Stimulated activated CD8-positive, alpha-beta memory T cell treated with anti-CD3 and anti-CD28 coated beads, Interleukin-15, amount 100 ng/mL, for 1 hour (primary cell): ENCODE results near the gene TNS1.

ENCODE experiments used
- DNase-seq: peaks from one replicate; pipeline ENCODE4 v3.0.0-alpha.2; 2020; ENCODE audit warnings: low read depth

Gene TNS1

GRCh38 chr2:217832115-217832514 is 170.7 kb downstream of the TNS1 start:
- DNase-seq, result no peak

- no peak for DNase-seq
Measured at GRCh38 chr2:217831306-217831705, 171.5 kb downstream of the TNS1 start.

GRCh38 chr2:217830807-217831206 is 172.0 kb downstream of the TNS1 start:
- no peak for DNase-seq

- DNase-seq, result no peak
Measured at GRCh38 chr2:217830061-217830460, 172.7 kb downstream of the TNS1 start.

- no peak for DNase-seq
Measured at GRCh38 chr2:217829420-217829819, 173.4 kb downstream of the TNS1 start.

- DNase-seq, result no peak
Measured at GRCh38 chr2:217828336-217828735, 174.5 kb downstream of the TNS1 start.

GRCh38 chr2:217827430-217828201 is 175.2 kb downstream of the TNS1 start:
- DNase-seq, result no peak

GRCh38 chr2:217826991-217827390 is 175.8 kb downstream of the TNS1 start:
- DNase-seq, result no peak

GRCh38 chr2:217826520-217826919 is 176.3 kb downstream of the TNS1 start:
- no peak for DNase-seq

GRCh38 chr2:217825469-217826235 is 177.1 kb downstream of the TNS1 start:
- DNase-seq, result no peak

- DNase-seq, result no peak
Measured at GRCh38 chr2:217824223-217824622, 178.6 kb downstream of the TNS1 start.

GRCh38 chr2:217823626-217824025 is 179.2 kb downstream of the TNS1 start:
- no peak for DNase-seq

- DNase-seq, result no peak
Measured at GRCh38 chr2:217822296-217823252, 180.2 kb downstream of the TNS1 start.

GRCh38 chr2:217821536-217822147 is 181.2 kb downstream of the TNS1 start:
- no peak for DNase-seq

- DNase-seq, result no peak
Measured at GRCh38 chr2:217820904-217821303, 181.9 kb downstream of the TNS1 start.

GRCh38 chr2:217820091-217820819 is 182.5 kb downstream of the TNS1 start:
- DNase-seq, result no peak

- no peak for DNase-seq
Measured at GRCh38 chr2:217818293-217818850, 184.4 kb downstream of the TNS1 start.

- no peak for DNase-seq
Measured at GRCh38 chr2:217817466-217818292, 185.1 kb downstream of the TNS1 start.

- no peak for DNase-seq
Measured at GRCh38 chr2:217816396-217816869, 186.4 kb downstream of the TNS1 start.

- DNase-seq, result no peak
Measured at GRCh38 chr2:217813828-217814227, 189.0 kb downstream of the TNS1 start.
